Gastroesophageal sphincter (tissue), 4 donors: Measurements from ENCODE around the gene CHDH. TPM values are rescaled to one million over a fixed set of nuclear protein-coding genes. Genes with fewer than 3 reads are reported as not detected.

Experiments
- ATAC-seq: fragments of 150-250 bp; one replicate; pipeline ENCODE4 v1.9.1; 2016; ENCODE audit warnings: mild to moderate bottlenecking, moderate library complexity
- H3K27ac ChIP-seq, 4 donors: fragments of 200-600 bp; sonication (generic) in 3 of 4; 1 replicate in 3 of 4; 2 replicates in 1 of 4; pipeline ENCODE4 v1.5.1; 2016 to 2019
- H3K27me3 ChIP-seq: fragments of 200-600 bp; sonication (generic); one replicate; pipeline ENCODE4 v1.5.1; 2019
- H3K36me3 ChIP-seq, 2 donors: fragments of 200-600 bp; sonication (generic); one replicate each; pipeline ENCODE4 v1.5.1; 2019; ENCODE audit warnings: control low read depth in 1 of 2
- H3K4me1 ChIP-seq, 3 donors: fragments of 200-600 bp; sonication (generic); 1 replicate in 2 of 3; 2 replicates in 1 of 3; pipeline ENCODE4 v1.5.1; 2016 to 2019; ENCODE audit warnings: control low read depth in 2 of 3
- H3K4me3 ChIP-seq, 2 donors: fragments of 200-600 bp; sonication (generic); one replicate each; pipeline ENCODE4 v1.5.1; 2019; ENCODE audit warnings: mild to moderate bottlenecking in 1 of 2, moderate library complexity in 1 of 2
- H3K9me3 ChIP-seq, 3 donors: fragments of 200-600 bp; sonication (generic); one replicate each; pipeline ENCODE4 v1.5.1; 2017 to 2019; ENCODE audit warnings: control low read depth in 2 of 3
- EP300 ChIP-seq: sonication (generic); formaldehyde crosslinking; IDR thresholded peaks from one replicate; pipeline ENCODE4 v1.6.1; 2017; ENCODE audit warnings: antibody characterized with exemption, mild to moderate bottlenecking
- POLR2A ChIP-seq, 2 donors: fragments of 450-650 bp; IDR thresholded peaks; one replicate each; pipeline ENCODE4 v1.6.1; 2017; ENCODE audit warnings: antibody characterized with exemption in 2 of 2, mild to moderate bottlenecking in 2 of 2, moderate library complexity in 1 of 2
- POLR2AphosphoS5 ChIP-seq: sonication (generic); formaldehyde crosslinking; IDR thresholded peaks from one replicate; pipeline ENCODE4 v1.6.1; 2017; ENCODE audit warnings: antibody characterized with exemption
- WGBS, 2 donors: methylation state at CpG; one replicate each; pipeline ENCODE4 v1.1.5; 2018; ENCODE audit warnings: low coverage in 1 of 2; 5-methylcytosine and 5-hydroxymethylcytosine counted together
- total RNA-seq, 4 donors: library from RNA; depleted of rRNA; stranded (reverse); fragments of >200 nt; gene quantifications; one replicate each; pipeline ENCODE4 v1.1.0, GENCODE V29; 2016
- TF ChIP-seq, protein P1 (sequence below), 4 experiments: fragments of 200-600 bp in 2 of 4; fragments of 450-650 bp in 2 of 4; sonication (generic) in 1 of 4; IDR thresholded peaks; one replicate each; pipeline ENCODE4 v1.5.1; 2017 to 2019; ENCODE audit warnings: antibody characterized with exemption in 4 of 4, mild to moderate bottlenecking in 2 of 4, moderate library complexity in 2 of 4

The CHDH gene
- total RNA-seq, 4 donors from 2014 or later, result 0.78 to 13.1 (median 4.0) TPM

GRCh38 chr3:53802256-53802880 lies 43.9 kb downstream of the CHDH start:
- no peak overlapping the region for H3K4me3 ChIP-seq
- peaks cover 0 to 6% (median 0%) of the 10 kb centered on the region in 3 donors for H3K4me1 ChIP-seq
- 80 to 93% methylated on average over 2 of the region's 8 CpGs for WGBS, 2 donors
- H3K9me3 ChIP-seq, result no peaks in the 10 kb centered on the region
- ATAC-seq, result no peak
- H3K27me3 ChIP-seq, result no peaks in the 10 kb centered on the region
- no peaks in the 10 kb centered on the region for H3K36me3 ChIP-seq
- H3K27ac ChIP-seq, result no peak overlapping the region
- TF ChIP-seq EP300, result no peak

DNA sequence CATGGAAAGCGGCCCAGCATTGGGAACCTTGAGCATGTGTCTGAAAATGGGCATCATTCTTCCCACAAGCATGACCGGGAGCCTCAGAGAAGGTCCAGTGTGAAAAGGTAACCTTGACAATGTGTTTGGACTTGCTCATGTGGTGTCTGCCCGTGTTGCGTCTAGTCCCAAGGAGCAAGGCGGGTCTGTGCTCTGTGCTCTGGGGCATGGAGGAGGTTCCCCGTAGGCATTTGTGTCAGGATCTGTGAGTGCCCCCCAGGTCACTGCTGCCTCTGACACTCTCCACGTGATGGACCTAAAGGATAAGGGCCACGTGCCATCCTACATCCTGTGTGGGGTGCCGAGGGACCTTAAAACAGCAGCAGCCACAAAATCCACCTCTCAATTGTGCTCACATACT lies 44.9 kb downstream of the CHDH start:
- 95 to 100% methylated on average over 1 to 4 of the region's 9 CpGs for WGBS, 2 donors
- Histone ChIP-seq H3K27ac (no peak overlapping the region), H3K27me3 (no peaks in the 10 kb centered on the region), H3K9me3 (no peaks in the 10 kb centered on the region), H3K4me1 (peaks cover 0 to 1% (median 0%) of the 10 kb centered on the region in 3 donors), H3K4me3 (no peak overlapping the region), H3K36me3 (no peaks in the 10 kb centered on the region)
- no peak for ATAC-seq
- TF ChIP-seq EP300 (no peak), POLR2AphosphoS5 (no peak), POLR2A (IDR thresholded peaks at IDR 0.05) (no peak)
- TF ChIP-seq, protein P1, sequence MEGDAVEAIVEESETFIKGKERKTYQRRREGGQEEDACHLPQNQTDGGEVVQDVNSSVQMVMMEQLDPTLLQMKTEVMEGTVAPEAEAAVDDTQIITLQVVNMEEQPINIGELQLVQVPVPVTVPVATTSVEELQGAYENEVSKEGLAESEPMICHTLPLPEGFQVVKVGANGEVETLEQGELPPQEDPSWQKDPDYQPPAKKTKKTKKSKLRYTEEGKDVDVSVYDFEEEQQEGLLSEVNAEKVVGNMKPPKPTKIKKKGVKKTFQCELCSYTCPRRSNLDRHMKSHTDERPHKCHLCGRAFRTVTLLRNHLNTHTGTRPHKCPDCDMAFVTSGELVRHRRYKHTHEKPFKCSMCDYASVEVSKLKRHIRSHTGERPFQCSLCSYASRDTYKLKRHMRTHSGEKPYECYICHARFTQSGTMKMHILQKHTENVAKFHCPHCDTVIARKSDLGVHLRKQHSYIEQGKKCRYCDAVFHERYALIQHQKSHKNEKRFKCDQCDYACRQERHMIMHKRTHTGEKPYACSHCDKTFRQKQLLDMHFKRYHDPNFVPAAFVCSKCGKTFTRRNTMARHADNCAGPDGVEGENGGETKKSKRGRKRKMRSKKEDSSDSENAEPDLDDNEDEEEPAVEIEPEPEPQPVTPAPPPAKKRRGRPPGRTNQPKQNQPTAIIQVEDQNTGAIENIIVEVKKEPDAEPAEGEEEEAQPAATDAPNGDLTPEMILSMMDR (IDR thresholded peaks at IDR 0.05), result no peak

DNA sequence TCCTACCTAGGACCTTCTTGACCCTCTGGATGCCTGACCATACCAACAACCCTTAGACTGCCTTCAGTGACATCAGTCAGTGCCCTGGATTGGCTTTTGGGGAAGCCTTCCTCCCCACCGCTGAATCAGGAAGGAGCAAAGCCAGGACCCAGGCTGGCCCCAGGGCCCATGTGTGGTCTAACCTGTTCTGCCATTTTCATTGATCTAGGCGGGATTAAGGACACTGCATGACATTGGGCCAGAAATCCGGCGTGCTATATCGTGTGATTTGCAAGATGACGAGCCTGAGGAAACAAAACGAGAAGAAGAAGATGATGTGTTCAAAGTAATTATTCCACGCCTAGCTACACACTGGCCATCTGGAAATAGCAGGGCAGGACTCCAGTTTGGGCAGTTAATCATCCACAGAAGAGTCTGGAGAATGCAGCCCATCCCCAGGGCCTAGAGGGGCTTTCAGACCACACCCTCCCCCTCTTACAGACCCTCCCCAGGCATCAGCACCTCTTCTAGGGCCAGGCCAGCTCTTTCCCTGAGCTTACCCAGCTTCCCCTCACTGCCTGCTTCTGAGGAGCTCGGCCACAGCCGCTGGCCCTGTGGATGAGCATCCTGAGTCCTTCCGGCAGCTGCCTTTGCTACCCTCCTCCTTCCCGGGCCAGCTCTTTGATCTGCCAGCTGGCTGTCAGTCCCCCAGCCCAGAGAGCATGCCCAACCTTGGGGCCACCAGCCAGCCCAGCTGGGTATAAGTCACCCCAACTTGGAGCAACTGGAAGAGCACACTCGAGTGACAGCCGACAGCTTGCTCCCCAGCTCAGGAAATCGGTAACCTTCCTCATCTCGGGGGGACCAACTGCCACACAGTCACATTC lies 45.9 kb downstream of the CHDH start:
- Histone ChIP-seq H3K27me3 (no peaks in the 10 kb centered on the region), H3K36me3 (no peaks in the 10 kb centered on the region), H3K9me3 (no peaks in the 10 kb centered on the region), H3K27ac (no peak overlapping the region), H3K4me3 (no peak overlapping the region), H3K4me1 (no peaks in the 10 kb centered on the region)
- TF ChIP-seq EP300, result no peak
- no peak for TF ChIP-seq POLR2AphosphoS5
- TF ChIP-seq, protein P1 (IDR thresholded peaks at IDR 0.05), result no peak
- no peak for TF ChIP-seq POLR2A (IDR thresholded peaks at IDR 0.05)
- 69 to 90% methylated on average over 9 to 13 of the region's 16 CpGs for WGBS, 2 donors
- no peak for ATAC-seq

DNA sequence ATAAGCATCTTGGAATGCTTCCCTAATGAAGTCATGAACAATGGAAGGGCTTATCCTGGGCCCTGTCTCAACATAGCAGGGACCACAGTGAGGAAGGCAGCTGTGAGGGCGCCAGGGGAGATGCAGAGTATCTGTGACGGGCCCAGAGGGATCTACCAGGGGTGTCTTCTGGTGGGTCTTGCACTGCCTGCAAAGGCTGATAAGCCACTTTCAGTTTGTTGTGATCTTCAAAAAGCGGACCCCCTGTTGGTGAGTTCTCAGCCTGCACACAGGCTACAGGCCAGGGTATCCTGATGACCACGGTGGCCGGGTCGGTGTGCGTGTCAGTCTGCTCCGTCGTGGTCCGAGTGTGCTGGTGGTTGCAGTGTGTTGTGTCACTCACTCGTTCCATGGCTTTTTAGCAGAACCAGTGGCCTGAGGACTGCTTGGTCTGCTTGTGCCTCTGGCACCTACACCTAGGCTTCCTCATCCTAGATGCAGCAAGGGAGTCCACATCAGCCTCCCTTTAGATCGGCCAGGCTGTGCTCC lies 46.8 kb downstream of the CHDH start:
- no peak for ATAC-seq
- H3K4me1 ChIP-seq, result no peaks in the 10 kb centered on the region
- no peak for TF ChIP-seq POLR2AphosphoS5
- TF ChIP-seq POLR2A (IDR thresholded peaks at IDR 0.05), result no peak
- TF ChIP-seq, protein P1 (IDR thresholded peaks at IDR 0.05), result no peak
- TF ChIP-seq EP300, result no peak
- H3K9me3 ChIP-seq, result no peaks in the 10 kb centered on the region
- H3K4me3 ChIP-seq, result no peak overlapping the region
- no peaks in the 10 kb centered on the region for H3K27me3 ChIP-seq
- no peaks in the 10 kb centered on the region for H3K36me3 ChIP-seq
- WGBS, 2 donors, result 76 to 95% methylated on average over 2 to 4 of the region's 12 CpGs
- no peak overlapping the region for H3K27ac ChIP-seq

DNA sequence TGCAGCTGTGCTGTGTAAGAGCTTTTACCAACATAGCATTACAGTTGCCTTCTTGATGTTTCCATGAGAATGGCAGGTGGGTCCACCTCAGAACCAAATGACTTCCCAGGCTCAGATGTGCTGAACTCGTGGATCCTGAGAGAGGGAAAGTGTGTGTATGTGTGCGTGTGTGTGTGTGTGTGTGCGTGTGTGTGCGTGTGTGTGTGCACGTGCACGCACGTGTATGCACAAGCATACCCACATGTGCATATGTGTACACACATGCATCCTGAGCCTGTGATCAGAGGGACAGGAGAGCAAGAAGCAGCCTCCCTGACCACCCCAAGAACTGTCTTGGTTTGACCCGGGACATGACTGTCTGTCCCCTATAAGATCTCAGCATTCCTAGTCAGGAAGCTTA lies 48.1 kb downstream of the CHDH start:
- no peaks in the 10 kb centered on the region for H3K36me3 ChIP-seq
- H3K27ac ChIP-seq, result no peak overlapping the region
- TF ChIP-seq POLR2A (IDR thresholded peaks at IDR 0.05) (no peak), EP300 (no peak), POLR2AphosphoS5 (no peak)
- TF ChIP-seq, protein P1 (IDR thresholded peaks at IDR 0.05), result no peak
- H3K9me3 ChIP-seq, result no peaks in the 10 kb centered on the region
- WGBS, 2 donors, result 94% methylated on average over 7 of the region's 8 CpGs; no CpG with 5 or more reads in 1 of the 2 donors
- no peak overlapping the region for H3K4me3 ChIP-seq
- ATAC-seq, result no peak
- no peaks in the 10 kb centered on the region for H3K27me3 ChIP-seq
- H3K4me1 ChIP-seq, result no peaks in the 10 kb centered on the region
